ENCODE results near the gene PCDH9.

DNA sequence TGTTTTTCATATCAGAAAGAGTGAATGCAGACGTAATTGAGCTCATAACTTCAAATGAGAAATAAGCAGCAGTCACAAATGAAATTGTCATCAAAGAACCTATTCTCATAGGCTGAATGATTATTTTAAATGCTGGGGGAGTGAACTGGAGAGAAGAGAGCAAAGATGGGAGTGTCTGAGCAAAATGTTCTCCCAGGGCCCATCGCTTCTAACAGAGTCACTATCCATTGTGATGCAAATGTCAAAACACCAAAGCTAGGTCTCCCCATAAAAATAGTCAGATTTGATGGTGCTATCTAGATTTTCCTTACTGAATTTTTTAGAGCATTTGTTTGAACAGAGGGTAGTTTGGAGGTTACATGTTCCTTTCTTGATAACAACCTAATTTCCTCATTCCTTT lies 278.7 kb downstream of the PCDH9 start:
- TF ChIP-seq POLR2A (IDR thresholded peaks at IDR 0.05) (no peak), CTCF (IDR thresholded peaks at IDR 0.05) (no peak)

All from heart left ventricle (tissue), 13 donors.